ENCODE measurements around the gene RBMS1. TPM values are rescaled to one million over a fixed set of nuclear protein-coding genes. Genes with fewer than 3 reads are reported as not detected.

Gene RBMS1
- total and polyA plus RNA-seq, 2 of the 13 experiments (the other 11 are each of a cell fraction or from before 2014, with no cell fraction given): 55.5 to 110 TPM

DNA sequence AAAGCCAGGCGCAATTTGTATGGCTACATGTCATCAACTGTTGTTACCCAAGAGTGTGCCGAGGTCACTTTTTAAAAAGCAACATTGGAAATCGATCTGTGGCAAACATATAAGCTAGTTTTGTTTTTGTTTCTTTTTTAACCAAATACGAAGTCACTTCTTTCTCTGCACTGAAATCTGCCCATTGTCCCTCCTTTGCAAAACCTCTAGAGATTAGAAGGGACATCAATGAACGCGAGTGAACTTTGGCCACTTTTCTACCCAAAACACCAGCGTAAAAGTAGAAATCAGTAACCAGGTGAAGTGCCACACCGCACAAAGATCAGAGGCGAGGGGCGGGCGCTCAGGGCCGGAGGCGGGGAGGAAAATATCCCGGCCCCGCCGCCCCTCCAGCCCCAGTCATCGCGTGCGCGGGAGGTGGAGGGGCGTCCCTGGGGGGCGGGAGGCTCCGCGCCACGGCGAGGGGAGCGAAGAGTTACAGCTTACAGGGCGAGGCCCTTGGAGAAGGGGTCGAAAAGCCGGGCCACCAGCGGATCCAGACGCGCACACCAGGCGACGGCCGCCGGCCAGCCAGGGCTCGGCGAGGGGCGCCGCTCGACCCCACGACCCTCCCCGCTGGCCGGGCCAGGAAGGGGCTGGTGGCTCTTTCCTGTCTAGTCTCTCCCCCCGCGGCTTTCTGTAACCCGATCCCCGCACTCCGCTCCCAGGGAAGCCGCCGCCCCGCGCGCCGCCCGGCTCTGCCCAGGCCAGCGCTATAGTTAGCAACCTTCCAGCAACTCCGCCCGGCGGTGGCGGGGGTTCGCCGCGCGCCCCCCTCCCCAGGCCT is 993 bp downstream of the RBMS1 start (continued):
- TF ChIP-seq FOXO4 (CRISPR knock-in tag; conservative IDR thresholded peaks at IDR 0.05) (0 out of 2 replicates have a peak, but pooled peaks have one; percentile 67), MXD4 (CRISPR knock-in tag; IDR thresholded peaks at IDR 0.05) (peak; percentile 65; the same call in 1 of the 2 replicates), ZNF263 (CRISPR knock-in tag; IDR thresholded peaks at IDR 0.05) (peak; percentile 22; the same call in 1 of the 2 replicates), ELF3 (CRISPR knock-in tag; IDR thresholded peaks at IDR 0.05) (peak; percentile 66; the same call in 1 of the 2 replicates), SIX1 (CRISPR knock-in tag; IDR thresholded peaks at IDR 0.05; ENCODE audit: borderline replicate concordance) (peak; percentile 99), HDAC6 (IDR thresholded peaks at IDR 0.05; ENCODE audit: low read depth, low read length) (no peak), STAG1 (CRISPR knock-in tag; IDR thresholded peaks at IDR 0.05) (peak; percentile 18), ZNF564 (CRISPR knock-in tag; IDR thresholded peaks at IDR 0.05) (peak; percentile 91), ZNF567 (CRISPR knock-in tag; IDR thresholded peaks at IDR 0.05; ENCODE audit: borderline replicate concordance) (no peak), TMF1 (CRISPR knock-in tag; IDR thresholded peaks at IDR 0.05; ENCODE audit: low read depth) (peak; percentile 90), ZNF883 (CRISPR knock-in tag; IDR thresholded peaks at IDR 0.05; ENCODE audit: not compliant biosample characterization) (peak; percentile 44), ZFP62 (CRISPR knock-in tag; IDR thresholded peaks at IDR 0.05) (no peak), HNF4A (CRISPR knock-in tag; IDR thresholded peaks at IDR 0.05) (peak; percentile 98), SMAD1 (CRISPR knock-in tag; IDR thresholded peaks at IDR 0.05; ENCODE audit: borderline replicate concordance, low read depth) (no peak; the same call in 1 of the 2 replicates), KMT2B (CRISPR knock-in tag; IDR thresholded peaks at IDR 0.05) (peak; percentile 78), CREB3 (CRISPR knock-in tag; IDR thresholded peaks at IDR 0.05) (peak; percentile 62; the same call in 1 of the 2 replicates), LCORL (IDR thresholded peaks at IDR 0.05) (peak; percentile 92), LCORL (CRISPR knock-in tag; IDR thresholded peaks at IDR 0.05) (peak; percentile 98), ZNF121 (CRISPR knock-in tag; IDR thresholded peaks at IDR 0.05) (peak; percentile 4; the same call in 1 of the 2 replicates), RELA (CRISPR knock-in tag; IDR thresholded peaks at IDR 0.05) (no peak), ZFP36 (IDR thresholded peaks at IDR 0.05; ENCODE audit: borderline replicate concordance, low read depth, low read length, partially characterized antibody) (no peak)
- TF ChIP-seq, protein P1, sequence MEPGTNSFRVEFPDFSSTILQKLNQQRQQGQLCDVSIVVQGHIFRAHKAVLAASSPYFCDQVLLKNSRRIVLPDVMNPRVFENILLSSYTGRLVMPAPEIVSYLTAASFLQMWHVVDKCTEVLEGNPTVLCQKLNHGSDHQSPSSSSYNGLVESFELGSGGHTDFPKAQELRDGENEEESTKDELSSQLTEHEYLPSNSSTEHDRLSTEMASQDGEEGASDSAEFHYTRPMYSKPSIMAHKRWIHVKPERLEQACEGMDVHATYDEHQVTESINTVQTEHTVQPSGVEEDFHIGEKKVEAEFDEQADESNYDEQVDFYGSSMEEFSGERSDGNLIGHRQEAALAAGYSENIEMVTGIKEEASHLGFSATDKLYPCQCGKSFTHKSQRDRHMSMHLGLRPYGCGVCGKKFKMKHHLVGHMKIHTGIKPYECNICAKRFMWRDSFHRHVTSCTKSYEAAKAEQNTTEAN (CRISPR knock-in tag; conservative IDR thresholded peaks at IDR 0.05): peak; percentile 60
- TF ChIP-seq, protein P2, sequence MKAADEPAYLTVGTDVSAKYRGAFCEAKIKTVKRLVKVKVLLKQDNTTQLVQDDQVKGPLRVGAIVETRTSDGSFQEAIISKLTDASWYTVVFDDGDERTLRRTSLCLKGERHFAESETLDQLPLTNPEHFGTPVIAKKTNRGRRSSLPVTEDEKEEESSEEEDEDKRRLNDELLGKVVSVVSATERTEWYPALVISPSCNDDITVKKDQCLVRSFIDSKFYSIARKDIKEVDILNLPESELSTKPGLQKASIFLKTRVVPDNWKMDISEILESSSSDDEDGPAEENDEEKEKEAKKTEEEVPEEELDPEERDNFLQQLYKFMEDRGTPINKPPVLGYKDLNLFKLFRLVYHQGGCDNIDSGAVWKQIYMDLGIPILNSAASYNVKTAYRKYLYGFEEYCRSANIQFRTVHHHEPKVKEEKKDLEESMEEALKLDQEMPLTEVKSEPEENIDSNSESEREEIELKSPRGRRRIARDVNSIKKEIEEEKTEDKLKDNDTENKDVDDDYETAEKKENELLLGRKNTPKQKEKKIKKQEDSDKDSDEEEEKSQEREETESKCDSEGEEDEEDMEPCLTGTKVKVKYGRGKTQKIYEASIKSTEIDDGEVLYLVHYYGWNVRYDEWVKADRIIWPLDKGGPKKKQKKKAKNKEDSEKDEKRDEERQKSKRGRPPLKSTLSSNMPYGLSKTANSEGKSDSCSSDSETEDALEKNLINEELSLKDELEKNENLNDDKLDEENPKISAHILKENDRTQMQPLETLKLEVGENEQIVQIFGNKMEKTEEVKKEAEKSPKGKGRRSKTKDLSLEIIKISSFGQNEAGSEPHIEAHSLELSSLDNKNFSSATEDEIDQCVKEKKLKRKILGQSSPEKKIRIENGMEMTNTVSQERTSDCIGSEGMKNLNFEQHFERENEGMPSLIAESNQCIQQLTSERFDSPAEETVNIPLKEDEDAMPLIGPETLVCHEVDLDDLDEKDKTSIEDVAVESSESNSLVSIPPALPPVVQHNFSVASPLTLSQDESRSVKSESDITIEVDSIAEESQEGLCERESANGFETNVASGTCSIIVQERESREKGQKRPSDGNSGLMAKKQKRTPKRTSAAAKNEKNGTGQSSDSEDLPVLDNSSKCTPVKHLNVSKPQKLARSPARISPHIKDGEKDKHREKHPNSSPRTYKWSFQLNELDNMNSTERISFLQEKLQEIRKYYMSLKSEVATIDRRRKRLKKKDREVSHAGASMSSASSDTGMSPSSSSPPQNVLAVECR (CRISPR knock-in tag; IDR thresholded peaks at IDR 0.05; ENCODE audit: borderline replicate concordance): peak; percentile 85

All from HepG2 (cell line).